ENCODE results near the gene IL20.

DNA sequence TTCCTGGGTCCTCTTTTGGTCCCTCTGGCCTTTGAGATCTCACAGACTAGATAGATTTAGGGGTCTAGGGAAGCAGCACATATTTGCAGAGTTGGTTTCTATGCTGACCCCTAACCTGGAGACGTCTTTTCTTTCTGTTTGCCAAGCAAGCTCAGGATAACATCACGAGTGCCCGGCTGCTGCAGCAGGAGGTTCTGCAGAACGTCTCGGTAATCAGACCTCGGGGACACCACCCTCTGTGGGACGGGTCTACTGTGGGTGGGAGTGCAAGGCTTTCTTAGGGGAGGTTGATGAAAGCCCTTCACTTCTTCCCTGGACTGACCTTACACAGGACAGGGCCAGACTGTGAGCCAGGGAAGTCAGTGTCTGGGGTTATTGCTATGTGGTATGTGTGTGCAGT is 34.7 kb downstream of the IL20 start:
- TF ChIP-seq, protein P1, sequence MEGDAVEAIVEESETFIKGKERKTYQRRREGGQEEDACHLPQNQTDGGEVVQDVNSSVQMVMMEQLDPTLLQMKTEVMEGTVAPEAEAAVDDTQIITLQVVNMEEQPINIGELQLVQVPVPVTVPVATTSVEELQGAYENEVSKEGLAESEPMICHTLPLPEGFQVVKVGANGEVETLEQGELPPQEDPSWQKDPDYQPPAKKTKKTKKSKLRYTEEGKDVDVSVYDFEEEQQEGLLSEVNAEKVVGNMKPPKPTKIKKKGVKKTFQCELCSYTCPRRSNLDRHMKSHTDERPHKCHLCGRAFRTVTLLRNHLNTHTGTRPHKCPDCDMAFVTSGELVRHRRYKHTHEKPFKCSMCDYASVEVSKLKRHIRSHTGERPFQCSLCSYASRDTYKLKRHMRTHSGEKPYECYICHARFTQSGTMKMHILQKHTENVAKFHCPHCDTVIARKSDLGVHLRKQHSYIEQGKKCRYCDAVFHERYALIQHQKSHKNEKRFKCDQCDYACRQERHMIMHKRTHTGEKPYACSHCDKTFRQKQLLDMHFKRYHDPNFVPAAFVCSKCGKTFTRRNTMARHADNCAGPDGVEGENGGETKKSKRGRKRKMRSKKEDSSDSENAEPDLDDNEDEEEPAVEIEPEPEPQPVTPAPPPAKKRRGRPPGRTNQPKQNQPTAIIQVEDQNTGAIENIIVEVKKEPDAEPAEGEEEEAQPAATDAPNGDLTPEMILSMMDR (IDR thresholded peaks at IDR 0.05) = no peak
- no peak for TF ChIP-seq POLR2A (IDR thresholded peaks at IDR 0.05)
